Forelimb muscle (tissue), 1 donor: ENCODE results near the gene ZNF423. TPM values are rescaled to one million over a fixed set of nuclear protein-coding genes. Genes with fewer than 3 reads are reported as not detected.

Experiments
- DNase-seq: peaks from one replicate; pipeline ENCODE4 v3.0.0-alpha.2; 2013; ENCODE audit warnings: low read depth
- polyA plus RNA-seq: library from polyadenylated mRNA; unstranded; fragments of 120-200 nt; gene quantifications from one replicate; pipeline ENCODE4 v1.2.1, GENCODE V29; 2013; ENCODE audit not compliant: insufficient read length

ZNF423 gene
- polyA plus RNA-seq, 1 donor, result 26.2 TPM

DNA sequence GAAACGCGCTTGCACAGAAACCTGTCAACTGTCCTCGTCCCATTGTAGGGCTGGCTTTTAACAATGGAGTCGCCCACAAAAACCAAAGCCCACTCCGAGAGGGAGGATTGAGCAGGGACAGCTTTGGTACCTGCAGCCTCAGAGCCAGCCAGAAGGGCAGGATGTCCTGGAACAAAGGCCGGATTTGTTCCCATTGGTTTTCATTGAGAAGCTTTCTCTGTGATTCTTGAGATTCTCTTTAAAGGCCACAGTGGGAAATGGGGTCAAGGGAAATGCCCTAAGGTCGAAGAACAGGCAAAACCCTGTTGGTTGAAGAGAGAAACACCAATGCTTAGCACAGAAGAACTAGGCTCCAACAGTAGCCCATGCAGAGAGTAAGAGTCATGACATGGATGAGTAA, 416.9 kb downstream of the ZNF423 start:
- no peak for DNase-seq

Other genes with a start within 250 kb of the ZNF423 start
- gene CNEP1R1, start 169.1 kb upstream of the ZNF423 start, polyA plus RNA-seq, result 18.4 TPM
- 18.4 TPM for gene HEATR3, start 209.9 kb upstream of the ZNF423 start, polyA plus RNA-seq